BE2C (cell line): ENCODE data around the gene SLBP.

Experiments used
- DNase-seq: peaks from one replicate; pipeline ENCODE4 v3.0.0-alpha.2; 2020
- H3K27me3 ChIP-seq: fragments of 250-450 bp; sonication (Bioruptor Pico); 2 replicates; pipeline ENCODE4 v1.5.1; 2020; ENCODE audit warnings: mild to moderate bottlenecking
- H3K36me3 ChIP-seq: fragments of 250-450 bp; sonication (Bioruptor Pico); 2 replicates; pipeline ENCODE4 v1.5.1; 2020; ENCODE audit warnings: mild to moderate bottlenecking
- H3K4me1 ChIP-seq: fragments of 250-450 bp; sonication (Bioruptor Pico); 2 replicates; pipeline ENCODE4 v1.5.1; 2020
- H3K4me3 ChIP-seq: 2 replicates; pipeline ENCODE4 v1.5.1; 2011; ENCODE audit warnings: low read depth, low read length
- H3K9me3 ChIP-seq: fragments of 250-450 bp; sonication (Bioruptor Pico); 2 replicates; pipeline ENCODE4 v1.5.1; 2020
- CTCF ChIP-seq: IDR thresholded peaks from 2 replicates; pipeline ENCODE4 v1.5.1; 2012; ENCODE audit warnings: mild to moderate bottlenecking, low read depth, low read length

Gene SLBP

GRCh38 chr4:1664141-1664540 is 48.0 kb downstream of the SLBP start:
- Histone ChIP-seq H3K4me3 (no peak overlapping the region), H3K27me3 (no peaks in the 10 kb centered on the region), H3K4me1 (no peaks in the 10 kb centered on the region; the same call in 1 of the 2 replicates), H3K9me3 (no peaks in the 10 kb centered on the region), H3K36me3 (no peaks in the 10 kb centered on the region)
- DNase-seq, result no peak
- no peak for TF ChIP-seq CTCF

GRCh38 chr4:1663549-1663948 is 48.6 kb downstream of the SLBP start:
- Histone ChIP-seq H3K27me3 (no peaks in the 10 kb centered on the region), H3K4me1 (no peaks in the 10 kb centered on the region; the same call in 1 of the 2 replicates), H3K4me3 (no peak overlapping the region), H3K9me3 (no peaks in the 10 kb centered on the region), H3K36me3 (no peaks in the 10 kb centered on the region)
- no peak for TF ChIP-seq CTCF
- DNase-seq, result no peak

GRCh38 chr4:1661695-1662094 is 50.4 kb downstream of the SLBP start:
- H3K27me3 ChIP-seq, result no peaks in the 10 kb centered on the region
- no peak for TF ChIP-seq CTCF
- H3K4me3 ChIP-seq, result no peak overlapping the region
- no peaks in the 10 kb centered on the region for H3K36me3 ChIP-seq
- no peak for DNase-seq
- no peaks in the 10 kb centered on the region; the same call in 1 of the 2 replicates for H3K4me1 ChIP-seq
- no peaks in the 10 kb centered on the region for H3K9me3 ChIP-seq

GRCh38 chr4:1660948-1661677 is 51.0 kb downstream of the SLBP start:
- no peaks in the 10 kb centered on the region; the same call in 1 of the 2 replicates for H3K4me1 ChIP-seq

GRCh38 chr4:1659104-1660043 is 52.7 kb downstream of the SLBP start:
- TF ChIP-seq CTCF, result no peak
- no peaks in the 10 kb centered on the region for H3K27me3 ChIP-seq
- no peaks in the 10 kb centered on the region for H3K36me3 ChIP-seq
- no peak for DNase-seq
- no peaks in the 10 kb centered on the region for H3K9me3 ChIP-seq
- H3K4me3 ChIP-seq, result no peak overlapping the region
- H3K4me1 ChIP-seq, result no peaks in the 10 kb centered on the region; the same call in 1 of the 2 replicates

More at GRCh38 chr4:1660948-1661677, 51.0 kb downstream of the SLBP start:
- Histone ChIP-seq H3K36me3 (no peaks in the 10 kb centered on the region), H3K9me3 (no peaks in the 10 kb centered on the region), H3K4me3 (no peak overlapping the region), H3K27me3 (no peaks in the 10 kb centered on the region)
- no peak for TF ChIP-seq CTCF
- no peak for DNase-seq
